ENCODE measurements around the gene GPC5.

DNA sequence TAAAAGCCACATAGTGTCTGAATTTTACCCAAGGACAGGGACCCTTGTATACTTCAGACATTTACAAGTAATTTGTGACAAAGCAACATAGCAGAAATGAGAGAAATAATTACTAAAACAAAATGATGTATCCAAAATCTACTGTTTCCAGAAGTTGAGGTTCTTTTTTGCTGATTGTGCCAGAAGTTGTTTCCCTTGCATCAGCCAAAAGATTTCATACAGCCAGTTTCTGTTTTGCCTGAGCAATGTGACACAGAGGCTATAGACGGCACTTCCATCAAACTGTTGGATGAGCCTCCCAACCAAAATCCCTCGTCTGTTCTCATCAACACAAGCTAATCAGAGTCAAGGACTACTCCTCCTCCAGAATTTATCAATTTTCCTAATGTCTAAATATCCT lies 915.0 kb downstream of the GPC5 start:
- no peak for TF ChIP-seq CEBPB (IDR thresholded peaks at IDR 0.05)
- TF ChIP-seq TCF12 (IDR thresholded peaks at IDR 0.05; ENCODE audit: low read depth), result no peak
- TF ChIP-seq FOXM1 (IDR thresholded peaks at IDR 0.05; ENCODE audit: borderline replicate concordance, low read depth), result no peak
- TF ChIP-seq YY1 (IDR thresholded peaks at IDR 0.05; ENCODE audit: low read depth), result no peak
- no peak for TF ChIP-seq CREB1 (IDR thresholded peaks at IDR 0.05; ENCODE audit: low read depth)
- no peak for TF ChIP-seq EP300 (IDR thresholded peaks at IDR 0.05; ENCODE audit: borderline replicate concordance)
- TF ChIP-seq RAD21 (IDR thresholded peaks at IDR 0.05; ENCODE audit: low read depth), result no peak
- TF ChIP-seq, protein P1, sequence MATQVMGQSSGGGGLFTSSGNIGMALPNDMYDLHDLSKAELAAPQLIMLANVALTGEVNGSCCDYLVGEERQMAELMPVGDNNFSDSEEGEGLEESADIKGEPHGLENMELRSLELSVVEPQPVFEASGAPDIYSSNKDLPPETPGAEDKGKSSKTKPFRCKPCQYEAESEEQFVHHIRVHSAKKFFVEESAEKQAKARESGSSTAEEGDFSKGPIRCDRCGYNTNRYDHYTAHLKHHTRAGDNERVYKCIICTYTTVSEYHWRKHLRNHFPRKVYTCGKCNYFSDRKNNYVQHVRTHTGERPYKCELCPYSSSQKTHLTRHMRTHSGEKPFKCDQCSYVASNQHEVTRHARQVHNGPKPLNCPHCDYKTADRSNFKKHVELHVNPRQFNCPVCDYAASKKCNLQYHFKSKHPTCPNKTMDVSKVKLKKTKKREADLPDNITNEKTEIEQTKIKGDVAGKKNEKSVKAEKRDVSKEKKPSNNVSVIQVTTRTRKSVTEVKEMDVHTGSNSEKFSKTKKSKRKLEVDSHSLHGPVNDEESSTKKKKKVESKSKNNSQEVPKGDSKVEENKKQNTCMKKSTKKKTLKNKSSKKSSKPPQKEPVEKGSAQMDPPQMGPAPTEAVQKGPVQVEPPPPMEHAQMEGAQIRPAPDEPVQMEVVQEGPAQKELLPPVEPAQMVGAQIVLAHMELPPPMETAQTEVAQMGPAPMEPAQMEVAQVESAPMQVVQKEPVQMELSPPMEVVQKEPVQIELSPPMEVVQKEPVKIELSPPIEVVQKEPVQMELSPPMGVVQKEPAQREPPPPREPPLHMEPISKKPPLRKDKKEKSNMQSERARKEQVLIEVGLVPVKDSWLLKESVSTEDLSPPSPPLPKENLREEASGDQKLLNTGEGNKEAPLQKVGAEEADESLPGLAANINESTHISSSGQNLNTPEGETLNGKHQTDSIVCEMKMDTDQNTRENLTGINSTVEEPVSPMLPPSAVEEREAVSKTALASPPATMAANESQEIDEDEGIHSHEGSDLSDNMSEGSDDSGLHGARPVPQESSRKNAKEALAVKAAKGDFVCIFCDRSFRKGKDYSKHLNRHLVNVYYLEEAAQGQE (IDR thresholded peaks at IDR 0.05; ENCODE audit: low read depth), result no peak
- TF ChIP-seq, protein P2, sequence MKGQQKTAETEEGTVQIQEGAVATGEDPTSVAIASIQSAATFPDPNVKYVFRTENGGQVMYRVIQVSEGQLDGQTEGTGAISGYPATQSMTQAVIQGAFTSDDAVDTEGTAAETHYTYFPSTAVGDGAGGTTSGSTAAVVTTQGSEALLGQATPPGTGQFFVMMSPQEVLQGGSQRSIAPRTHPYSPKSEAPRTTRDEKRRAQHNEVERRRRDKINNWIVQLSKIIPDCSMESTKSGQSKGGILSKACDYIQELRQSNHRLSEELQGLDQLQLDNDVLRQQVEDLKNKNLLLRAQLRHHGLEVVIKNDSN (IDR thresholded peaks at IDR 0.05), result no peak
- TF ChIP-seq, protein P3, sequence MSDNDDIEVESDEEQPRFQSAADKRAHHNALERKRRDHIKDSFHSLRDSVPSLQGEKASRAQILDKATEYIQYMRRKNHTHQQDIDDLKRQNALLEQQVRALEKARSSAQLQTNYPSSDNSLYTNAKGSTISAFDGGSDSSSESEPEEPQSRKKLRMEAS (IDR thresholded peaks at IDR 0.05), result no peak
- TF ChIP-seq NFIC (IDR thresholded peaks at IDR 0.05), result no peak
- no peak for TF ChIP-seq TAF1 (IDR thresholded peaks at IDR 0.05; ENCODE audit: low read depth)
